Stimulated activated CD8-positive, alpha-beta memory T cell treated with anti-CD3 and anti-CD28 coated beads, Interleukin-4, amount 100 ng/mL, for 48 hours (primary cell): ENCODE results near the gene ADIPOR2.

Experiments used
- DNase-seq: peaks from one replicate; pipeline ENCODE4 v3.0.0-alpha.2; 2020

ADIPOR2 gene

GRCh38 chr12:1738446-1738845 lies 47.6 kb downstream of the ADIPOR2 start:
- DNase-seq, result no peak

- DNase-seq, result no peak
Observed at GRCh38 chr12:1739368-1739767, 48.5 kb downstream of the ADIPOR2 start.

GRCh38 chr12:1740161-1740948 lies 49.5 kb downstream of the ADIPOR2 start:
- DNase-seq, result no peak

- DNase-seq, result no peak
Observed at GRCh38 chr12:1741154-1741949, 50.5 kb downstream of the ADIPOR2 start.

GRCh38 chr12:1744932-1745331 lies 54.1 kb downstream of the ADIPOR2 start:
- DNase-seq, result no peak

- DNase-seq, result no peak
Observed at GRCh38 chr12:1747609-1748008, 56.7 kb downstream of the ADIPOR2 start.

DNA sequence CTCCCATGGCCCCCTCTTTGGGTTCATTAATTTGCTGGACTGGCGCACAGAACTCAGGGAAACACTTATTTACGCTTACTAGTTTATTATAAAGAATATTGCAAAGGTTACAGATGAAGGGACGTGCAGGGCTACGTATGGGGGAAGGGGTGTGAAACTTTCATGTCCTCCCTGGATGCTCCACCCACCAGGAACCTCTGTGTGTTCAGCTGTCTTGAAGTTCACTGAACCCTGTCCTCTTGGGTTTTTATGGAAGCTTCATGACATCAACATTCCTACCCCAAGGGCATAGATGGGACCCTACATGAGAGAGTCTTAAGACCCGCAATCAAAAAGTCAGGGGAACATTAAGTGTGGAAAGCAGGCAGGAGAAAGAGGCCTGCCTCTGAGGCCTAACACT lies 58.1 kb downstream of the ADIPOR2 start:
- no peak for DNase-seq

- no peak for DNase-seq
Observed at GRCh38 chr12:1750300-1750699, 59.4 kb downstream of the ADIPOR2 start.

- no peak for DNase-seq
Observed at GRCh38 chr12:1758376-1758775, 67.5 kb downstream of the ADIPOR2 start.

GRCh38 chr12:1758887-1759286 lies 68.0 kb downstream of the ADIPOR2 start:
- no peak for DNase-seq

GRCh38 chr12:1760566-1761382 lies 69.9 kb downstream of the ADIPOR2 start:
- DNase-seq, result no peak

- DNase-seq, result no peak
Observed at GRCh38 chr12:1761857-1762256, 71.0 kb downstream of the ADIPOR2 start.

- no peak for DNase-seq
Observed at GRCh38 chr12:1763153-1763552, 72.3 kb downstream of the ADIPOR2 start.

GRCh38 chr12:1766110-1766509 lies 75.2 kb downstream of the ADIPOR2 start:
- DNase-seq, result no peak

GRCh38 chr12:1767407-1768090 lies 76.7 kb downstream of the ADIPOR2 start:
- DNase-seq, result no peak

DNA sequence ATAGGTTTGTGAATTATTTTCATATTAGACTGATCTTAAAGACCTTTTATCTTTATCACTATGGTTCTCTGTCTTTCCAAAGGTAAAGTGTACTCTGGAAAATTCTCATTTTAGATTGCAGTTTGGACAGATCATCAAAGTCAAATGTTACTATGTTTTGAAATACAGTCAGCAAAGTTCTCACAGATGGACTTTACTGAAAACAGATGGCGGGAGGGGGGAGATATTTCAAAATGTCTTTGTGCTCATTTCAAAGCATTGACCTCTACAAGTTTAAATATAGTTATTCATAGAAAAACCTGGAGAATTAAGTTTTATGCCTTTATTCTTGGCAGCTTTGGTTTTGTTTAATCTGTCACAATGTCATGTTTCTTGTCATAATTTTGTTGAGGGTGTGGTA lies 77.7 kb downstream of the ADIPOR2 start:
- no peak for DNase-seq

DNA sequence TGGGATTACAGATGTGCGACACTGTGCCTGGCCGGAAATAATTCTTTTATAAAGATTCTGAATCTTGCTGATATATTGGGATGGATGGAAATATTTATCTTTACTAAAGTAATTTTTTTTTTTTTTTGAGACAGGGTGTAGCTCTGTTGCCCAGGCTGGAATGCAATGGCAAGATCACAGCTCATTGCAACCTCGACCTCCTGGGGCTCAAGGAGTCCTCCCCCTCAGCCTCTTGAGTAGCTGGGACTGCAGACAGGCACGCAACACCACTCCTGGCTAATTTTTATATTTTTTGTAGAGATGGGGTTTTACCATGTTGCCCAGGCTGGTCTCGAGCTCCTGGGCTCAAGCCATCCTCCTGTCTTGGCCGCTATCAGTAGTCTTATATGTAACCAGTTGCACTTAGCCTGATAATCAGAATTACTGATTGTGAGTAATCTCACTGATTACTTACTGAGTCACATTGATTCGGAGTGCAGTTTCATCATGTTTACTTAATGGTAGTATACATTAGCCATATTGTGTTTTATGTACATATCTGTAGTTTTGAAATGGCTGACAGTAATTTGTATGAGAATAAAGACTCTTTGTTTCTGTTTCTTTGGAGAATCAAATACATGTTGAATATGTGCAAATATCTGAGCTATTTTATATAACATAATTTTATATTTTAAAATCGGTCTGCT lies 79.1 kb downstream of the ADIPOR2 start:
- DNase-seq, result no peak

GRCh38 chr12:1773937-1774655 lies 83.2 kb downstream of the ADIPOR2 start:
- DNase-seq, result no peak

DNA sequence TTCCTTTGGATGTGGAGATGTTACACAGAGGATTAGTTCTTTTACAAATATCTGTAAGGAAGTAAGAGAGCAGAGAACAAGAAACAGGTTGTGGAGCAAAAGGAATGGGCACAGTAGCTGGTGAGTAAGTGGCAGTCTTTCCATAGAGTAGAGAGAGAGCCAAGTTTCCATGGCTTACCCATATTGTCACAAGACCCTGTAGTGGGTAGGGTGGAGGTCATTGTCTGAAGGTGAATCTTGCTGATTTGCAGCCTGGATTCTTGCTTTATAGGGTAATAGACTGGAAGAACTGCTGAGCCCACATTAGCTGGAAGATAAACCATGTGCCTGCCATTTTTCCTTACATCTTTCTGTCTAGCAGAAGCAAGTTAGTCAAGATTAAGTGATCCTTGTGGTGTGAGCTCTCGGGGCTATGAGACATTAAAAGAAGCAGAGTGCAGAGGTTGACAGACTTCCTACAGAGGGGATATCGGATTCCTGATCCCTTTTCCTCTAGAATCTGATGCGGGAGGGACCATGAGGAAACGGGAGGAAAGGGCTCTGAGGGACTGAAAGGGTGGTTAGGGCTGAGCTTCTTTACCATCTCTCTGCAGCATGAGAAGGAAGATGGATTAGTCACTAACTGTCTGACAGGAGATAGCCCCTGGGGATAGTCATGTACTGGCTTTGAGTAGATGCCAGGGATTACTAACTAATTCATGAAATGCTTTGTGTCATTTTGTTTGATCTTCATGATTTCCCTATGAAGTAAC lies 85.5 kb downstream of the ADIPOR2 start:
- DNase-seq, result no peak

GRCh38 chr12:1777798-1778197 lies 86.9 kb downstream of the ADIPOR2 start:
- no peak for DNase-seq

DNA sequence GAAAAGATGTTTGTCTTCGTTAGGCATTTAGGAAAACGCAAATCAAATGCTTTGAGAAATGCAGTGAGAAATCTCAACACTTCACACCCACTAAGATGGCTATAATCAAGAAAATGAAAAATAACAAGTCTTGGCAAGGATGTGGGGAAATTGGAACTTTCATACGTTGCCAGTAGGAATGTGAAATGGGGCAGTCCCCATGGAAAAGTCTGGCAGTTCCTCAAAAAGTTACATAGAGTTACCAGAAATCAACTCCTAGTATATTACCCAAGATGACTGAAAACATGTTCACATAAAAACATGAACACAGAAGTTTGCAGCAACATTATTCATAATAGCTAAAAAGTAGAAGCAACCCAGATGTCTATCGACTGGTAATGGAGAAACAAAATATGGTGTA lies 88.0 kb downstream of the ADIPOR2 start:
- DNase-seq, result no peak
